ENCODE measurements around the gene CDH5.

- TF ChIP-seq CTCF (IDR thresholded peaks at IDR 0.05) (no peak), POLR2A (IDR thresholded peaks at IDR 0.05) (no peak)
These were observed 48.4 kb downstream of the CDH5 start for GRCh38 chr16:66414891-66415290.
